Hepatocyte (in vitro differentiated cells): ENCODE data around the gene VCX2. TPM values are rescaled to one million over a fixed set of nuclear protein-coding genes. Genes with fewer than 3 reads are reported as not detected.
"Not testable (repeated sequence)": the region's sequence is repeated elsewhere in the genome, so short reads cannot be mapped to it uniquely, and the experiment has no call there.

Source experiments
- DNase-seq: peaks from one replicate; pipeline ENCODE4 v3.0.0-alpha.2; 2016; ENCODE audit warnings: low spot score
- H2AFZ ChIP-seq: fragments of 200-600 bp; sonication (generic); 2 replicates; pipeline ENCODE4 v1.6.0; 2016; ENCODE audit warnings: antibody characterized with exemption, mild to moderate bottlenecking
- H3K27ac ChIP-seq: fragments of 200-600 bp; sonication (generic); 2 replicates; pipeline ENCODE4 v1.5.1; 2016; ENCODE audit warnings: mild to moderate bottlenecking
- H3K27me3 ChIP-seq: fragments of 200-600 bp; sonication (generic); 2 replicates; pipeline ENCODE4 v1.6.1; 2016
- H3K36me3 ChIP-seq: fragments of 200-600 bp; sonication (generic); replicated peaks from 2 replicates; pipeline ENCODE4 v1.5.1; 2016; ENCODE audit warnings: low read depth; ENCODE audit not compliant: insufficient read depth
- H3K4me1 ChIP-seq: fragments of 200-600 bp; sonication (generic); 2 replicates; pipeline ENCODE4 v1.5.1; 2016; ENCODE audit warnings: mild to moderate bottlenecking, moderate library complexity; ENCODE audit not compliant: insufficient read depth
- H3K4me2 ChIP-seq: fragments of 200-600 bp; sonication (generic); 2 replicates; pipeline ENCODE4 v1.6.0; 2016
- H3K4me3 ChIP-seq: fragments of 200-600 bp; sonication (generic); 2 replicates; pipeline ENCODE4 v1.5.1; 2016; ENCODE audit warnings: mild to moderate bottlenecking
- H3K79me2 ChIP-seq: fragments of 200-600 bp; sonication (generic); 2 replicates; pipeline ENCODE4 v1.6.0; 2017; ENCODE audit warnings: mild to moderate bottlenecking
- H3K9me2 ChIP-seq: fragments of 200-600 bp; sonication (generic); replicated peaks from 2 replicates; pipeline ENCODE4 v1.6.0; 2017; ENCODE audit warnings: mild to moderate bottlenecking; ENCODE audit not compliant: insufficient read depth
- H3K9me3 ChIP-seq: fragments of 200-600 bp; sonication (generic); 2 replicates; pipeline ENCODE4 v1.5.1; 2016; ENCODE audit warnings: low read depth, mild to moderate bottlenecking
- H4K20me1 ChIP-seq: fragments of 200-600 bp; sonication (generic); 2 replicates; pipeline ENCODE4 v1.6.0; 2016; ENCODE audit warnings: mild to moderate bottlenecking; ENCODE audit not compliant: insufficient read depth, poor library complexity, severe bottlenecking
- EZH2 ChIP-seq: fragments of 200-600 bp; sonication (generic); IDR thresholded peaks from 2 replicates; pipeline ENCODE4 v1.6.1; 2016; ENCODE audit warnings: antibody characterized with exemption, mild to moderate bottlenecking, borderline replicate concordance
- EZH2phosphoT487 ChIP-seq: fragments of 200-600 bp; sonication (generic); IDR thresholded peaks from one replicate; pipeline ENCODE4 v1.6.1; 2018; ENCODE audit warnings: antibody characterized with exemption, mild to moderate bottlenecking, low read depth, moderate library complexity; ENCODE audit not compliant: unreplicated experiment, severe bottlenecking
- WGBS: methylation state at CpG from one replicate; pipeline ENCODE4 v1.1.6; 2016; ENCODE audit warnings: low lambda C conversion rate; ENCODE audit errors: missing lambda C conversion rate; 5-methylcytosine and 5-hydroxymethylcytosine counted together
- polyA plus RNA-seq: library from polyadenylated mRNA; unstranded; fragments of >200 nt; fragmentation: Nextera tagmentation; extraction: Ambion mirVana; gene quantifications from 2 replicates; pipeline ENCODE4 v1.2.1, GENCODE V29; 2016
- total RNA-seq: library from RNA; depleted of rRNA; stranded (reverse); fragments of >200 nt; gene quantifications from 2 replicates; pipeline ENCODE4 v1.2.3, GENCODE V29; 2014
- TF ChIP-seq, protein P1 (sequence below): fragments of 200-600 bp; sonication (generic); IDR thresholded peaks from 2 replicates; pipeline ENCODE4 v1.5.1; 2016; ENCODE audit warnings: antibody characterized with exemption, mild to moderate bottlenecking; ENCODE audit not compliant: poor library complexity

Gene VCX2
- total RNA-seq (not detected in 2 replicates), polyA plus RNA-seq (not detected in 2 replicates)

- not testable (repeated sequence) for H3K9me2 ChIP-seq, H3K4me1 ChIP-seq, H3K9me3 ChIP-seq, H3K79me2 ChIP-seq, H3K27ac ChIP-seq, H3K4me2 ChIP-seq, H3K36me3 ChIP-seq, DNase-seq, H2AFZ ChIP-seq, H4K20me1 ChIP-seq, H3K27me3 ChIP-seq, H3K4me3 ChIP-seq
- WGBS: 95% methylated on average over 3 of the region's 3 CpGs
Measured at GRCh38 chrX:8171169-8171568, at the start of gene VCX2. Gene VCX2, minus strand, starts transcription at chrX:8171267. Its CDS starts 624 bp downstream, at chrX:8170643.

DNA sequence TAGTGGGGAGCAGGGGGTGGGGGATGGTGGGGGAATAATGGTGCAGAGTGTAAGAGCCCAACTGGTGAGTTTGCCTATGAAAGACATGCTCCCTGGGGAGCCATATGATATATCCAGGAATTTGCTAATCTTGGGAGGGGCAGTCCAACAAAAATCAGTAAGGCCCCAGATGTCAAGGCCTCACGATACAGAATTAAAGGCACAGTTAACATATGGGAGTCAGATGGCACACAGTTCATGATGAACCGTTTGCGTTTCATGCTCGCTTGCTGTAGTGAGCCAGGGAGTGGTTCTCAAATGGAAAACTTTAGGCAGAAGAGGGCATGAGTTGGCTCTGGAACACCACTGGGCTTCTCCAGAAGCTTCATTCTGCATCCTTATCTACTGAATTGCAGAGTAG, 33.9 kb upstream of the VCX2 start:
- Histone ChIP-seq H3K4me2 (no peak overlapping the region), H2AFZ (no peak overlapping the region), H3K4me3 (no peak overlapping the region), H3K79me2 (no peaks in the 10 kb centered on the region), H3K27ac (no peak overlapping the region), H3K4me1 (no peaks in the 10 kb centered on the region), H3K9me3 (no peaks in the 10 kb centered on the region), H3K27me3 (no peaks in the 10 kb centered on the region), H3K9me2 (no peaks in the 10 kb centered on the region), H4K20me1 (no peaks in the 10 kb centered on the region), H3K36me3 (no peaks in the 10 kb centered on the region)
- 85% methylated on average over 4 of the region's 4 CpGs for WGBS
- TF ChIP-seq EZH2phosphoT487: no peak
- TF ChIP-seq, protein P1, sequence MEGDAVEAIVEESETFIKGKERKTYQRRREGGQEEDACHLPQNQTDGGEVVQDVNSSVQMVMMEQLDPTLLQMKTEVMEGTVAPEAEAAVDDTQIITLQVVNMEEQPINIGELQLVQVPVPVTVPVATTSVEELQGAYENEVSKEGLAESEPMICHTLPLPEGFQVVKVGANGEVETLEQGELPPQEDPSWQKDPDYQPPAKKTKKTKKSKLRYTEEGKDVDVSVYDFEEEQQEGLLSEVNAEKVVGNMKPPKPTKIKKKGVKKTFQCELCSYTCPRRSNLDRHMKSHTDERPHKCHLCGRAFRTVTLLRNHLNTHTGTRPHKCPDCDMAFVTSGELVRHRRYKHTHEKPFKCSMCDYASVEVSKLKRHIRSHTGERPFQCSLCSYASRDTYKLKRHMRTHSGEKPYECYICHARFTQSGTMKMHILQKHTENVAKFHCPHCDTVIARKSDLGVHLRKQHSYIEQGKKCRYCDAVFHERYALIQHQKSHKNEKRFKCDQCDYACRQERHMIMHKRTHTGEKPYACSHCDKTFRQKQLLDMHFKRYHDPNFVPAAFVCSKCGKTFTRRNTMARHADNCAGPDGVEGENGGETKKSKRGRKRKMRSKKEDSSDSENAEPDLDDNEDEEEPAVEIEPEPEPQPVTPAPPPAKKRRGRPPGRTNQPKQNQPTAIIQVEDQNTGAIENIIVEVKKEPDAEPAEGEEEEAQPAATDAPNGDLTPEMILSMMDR: no peak
- TF ChIP-seq EZH2: no peak
- no peak for DNase-seq

GRCh38 chrX:8204169-8204935, 33.3 kb upstream of the VCX2 start:
- Histone ChIP-seq H3K4me1 (no peaks in the 10 kb centered on the region), H3K79me2 (no peaks in the 10 kb centered on the region), H3K36me3 (no peaks in the 10 kb centered on the region), H3K27ac (no peak overlapping the region), H3K9me3 (no peaks in the 10 kb centered on the region), H3K4me2 (no peak overlapping the region), H4K20me1 (no peaks in the 10 kb centered on the region), H2AFZ (no peak overlapping the region), H3K27me3 (no peaks in the 10 kb centered on the region), H3K4me3 (no peak overlapping the region), H3K9me2 (no peaks in the 10 kb centered on the region)
- DNase-seq: no peak
- TF ChIP-seq, protein P1: no peak
- TF ChIP-seq EZH2phosphoT487 (no peak), EZH2 (no peak)
- WGBS: 75% methylated on average over 6 of the region's 6 CpGs

DNA sequence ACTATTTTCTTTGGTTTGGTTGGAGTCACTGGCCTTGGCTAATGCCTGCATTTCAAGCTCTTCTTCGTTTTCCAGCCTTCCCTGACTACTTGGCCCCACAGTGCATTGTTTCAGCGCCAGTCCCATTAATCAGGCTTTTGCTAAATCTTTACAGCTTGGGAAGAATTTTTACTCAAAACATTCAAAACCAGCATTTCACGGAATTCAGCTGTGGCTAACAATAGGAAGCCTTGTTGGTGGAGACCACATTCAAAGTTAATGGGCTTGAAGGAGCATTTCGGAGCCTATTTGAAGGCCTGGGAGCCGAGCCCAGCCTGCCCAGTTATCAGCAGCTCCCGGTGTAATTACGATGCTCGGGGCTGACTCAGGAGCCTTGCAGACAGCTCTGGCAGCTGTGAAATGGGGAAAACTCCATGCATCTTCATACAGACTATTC, 30.8 kb upstream of the VCX2 start:
- Histone ChIP-seq H2AFZ (no peak overlapping the region), H3K4me2 (no peak overlapping the region), H3K9me3 (no peaks in the 10 kb centered on the region), H3K9me2 (no peaks in the 10 kb centered on the region), H4K20me1 (no peaks in the 10 kb centered on the region), H3K4me1 (no peaks in the 10 kb centered on the region), H3K79me2 (no peaks in the 10 kb centered on the region), H3K27me3 (no peaks in the 10 kb centered on the region), H3K27ac (no peak overlapping the region), H3K4me3 (no peak overlapping the region), H3K36me3 (no peaks in the 10 kb centered on the region)
- 36% methylated on average over 8 of the region's 8 CpGs for WGBS
- no peak for TF ChIP-seq EZH2phosphoT487
- peak; percentile 30 for DNase-seq
